Neuronal stem cell (in vitro differentiated cells): ENCODE results near the gene HMGN3.
A peak's percentile ranks its signal among the peaks of the same experiment; 100 is the strongest.

ENCODE experiments used
- DNase-seq: peaks from one replicate; pipeline ENCODE4 v3.0.0-alpha.2; 2013; ENCODE audit warnings: low spot score
- H2AFZ ChIP-seq: one replicate; pipeline ENCODE4 v1.6.1; 2013; ENCODE audit warnings: mild to moderate bottlenecking, low read length, inconsistent platforms
- H2AK5ac ChIP-seq: 2 replicates; pipeline ENCODE4 v1.6.1; 2013; ENCODE audit warnings: low read depth, mild to moderate bottlenecking, inconsistent platforms, low read length, moderate library complexity, mixed read lengths
- H2BK120ac ChIP-seq: 2 replicates; pipeline ENCODE4 v1.6.1; 2013; ENCODE audit warnings: low read depth, mild to moderate bottlenecking, inconsistent platforms, low read length, moderate library complexity, mixed read lengths
- H2BK12ac ChIP-seq: one replicate; pipeline ENCODE4 v1.6.1; 2013; ENCODE audit warnings: low read length, inconsistent platforms
- H2BK15ac ChIP-seq: 2 replicates; pipeline ENCODE4 v1.6.1; 2013; ENCODE audit warnings: mild to moderate bottlenecking, low read length, inconsistent platforms, mixed read lengths
- H2BK5ac ChIP-seq: one replicate; pipeline ENCODE4 v1.6.1; 2013; ENCODE audit warnings: inconsistent platforms, mild to moderate bottlenecking, low read length, moderate library complexity
- H3K14ac ChIP-seq: one replicate; pipeline ENCODE4 v1.6.1; 2013; ENCODE audit warnings: low read length, inconsistent platforms
- H3K18ac ChIP-seq: 2 replicates; pipeline ENCODE4 v1.6.1; 2013; ENCODE audit warnings: low read length, inconsistent platforms
- H3K23ac ChIP-seq: 2 replicates; pipeline ENCODE4 v1.6.1; 2013; ENCODE audit warnings: low read depth, mild to moderate bottlenecking, mixed read lengths, low read length, inconsistent platforms; ENCODE audit not compliant: poor library complexity
- H3K27ac ChIP-seq: replicated peaks from 3 replicates; pipeline ENCODE4 v1.5.1; 2013; ENCODE audit warnings: low read length, inconsistent platforms
- H3K27me3 ChIP-seq, 3 experiments: 2 replicates each; pipeline ENCODE4 v1.6.1; 2013; ENCODE audit warnings: low read length in 3 of 3, mild to moderate bottlenecking in 2 of 3, inconsistent platforms in 1 of 3, low read depth in 1 of 3, mixed read lengths in 1 of 3, moderate library complexity in 1 of 3; ENCODE audit not compliant: control insufficient read depth in 3 of 3, insufficient read depth in 3 of 3
- H3K36me3 ChIP-seq, 2 donors: replicated peaks in 1 of 2; 2 replicates each; pipeline ENCODE4 v1.6.1; 2013; ENCODE audit warnings: low read length in 2 of 2; ENCODE audit not compliant: control insufficient read depth in 2 of 2, insufficient read depth in 2 of 2
- H3K4ac ChIP-seq: 2 replicates; pipeline ENCODE4 v1.6.1; 2013; ENCODE audit warnings: inconsistent platforms, mild to moderate bottlenecking, low read length, moderate library complexity
- H3K4me1 ChIP-seq, 2 donors: 1 replicate in 1 of 2; 2 replicates in 1 of 2; pipeline ENCODE4 v1.6.1; 2013; ENCODE audit warnings: low read length in 2 of 2, low read depth in 1 of 2; ENCODE audit not compliant: control insufficient read depth in 2 of 2, insufficient read depth in 1 of 2
- H3K4me2 ChIP-seq: one replicate; pipeline ENCODE4 v1.6.1; 2013; ENCODE audit warnings: mild to moderate bottlenecking, low read length, inconsistent platforms; ENCODE audit not compliant: insufficient read depth, poor library complexity, severe bottlenecking
- H3K4me3 ChIP-seq, 2 donors: 2 replicates each; pipeline ENCODE4 v1.5.1; 2013; ENCODE audit warnings: low read length in 2 of 2, mild to moderate bottlenecking in 2 of 2, inconsistent platforms in 1 of 2, moderate library complexity in 1 of 2
- H3K79me1 ChIP-seq: one replicate; pipeline ENCODE4 v1.6.1; 2013; ENCODE audit warnings: low read depth, mild to moderate bottlenecking, inconsistent platforms, low read length, moderate library complexity
- H3K9ac ChIP-seq: one replicate; pipeline ENCODE4 v1.6.1; 2013; ENCODE audit warnings: mild to moderate bottlenecking, low read depth, low read length, inconsistent platforms; ENCODE audit not compliant: poor library complexity
- H3K9me3 ChIP-seq, 2 donors: replicated peaks in 1 of 2; 2 replicates each; pipeline versions ENCODE3 to v1.6.1; 2013; ENCODE audit warnings: low read length in 2 of 2, mild to moderate bottlenecking in 2 of 2, inconsistent platforms in 1 of 2, low read depth in 1 of 2, mixed read lengths in 1 of 2, moderate library complexity in 1 of 2; ENCODE audit not compliant: control insufficient read depth in 2 of 2, insufficient read depth in 1 of 2
- H4K8ac ChIP-seq: one replicate; pipeline ENCODE4 v1.6.1; 2013; ENCODE audit warnings: low read depth, mild to moderate bottlenecking, inconsistent platforms, low read length, moderate library complexity
- H4K91ac ChIP-seq: one replicate; pipeline ENCODE4 v1.6.1; 2013; ENCODE audit warnings: low read length, low read depth, mild to moderate bottlenecking, inconsistent platforms; ENCODE audit not compliant: poor library complexity
- whole genome bisulfite sequencing, 2 donors: extraction: QIAGEN DNeasy Blood & Tissue Kit; methylation state at CpG; one replicate each; pipeline ENCODE4 v1.1.7; 2013; ENCODE audit warnings: missing lambda C conversion rate in 2 of 2, mixed read lengths in 1 of 2; ENCODE audit not compliant: insufficient read length in 2 of 2, insufficient replicate concordance in 1 of 2; ENCODE audit errors: extremely low coverage in 2 of 2; 5-methylcytosine and 5-hydroxymethylcytosine counted together

Gene HMGN3

DNA sequence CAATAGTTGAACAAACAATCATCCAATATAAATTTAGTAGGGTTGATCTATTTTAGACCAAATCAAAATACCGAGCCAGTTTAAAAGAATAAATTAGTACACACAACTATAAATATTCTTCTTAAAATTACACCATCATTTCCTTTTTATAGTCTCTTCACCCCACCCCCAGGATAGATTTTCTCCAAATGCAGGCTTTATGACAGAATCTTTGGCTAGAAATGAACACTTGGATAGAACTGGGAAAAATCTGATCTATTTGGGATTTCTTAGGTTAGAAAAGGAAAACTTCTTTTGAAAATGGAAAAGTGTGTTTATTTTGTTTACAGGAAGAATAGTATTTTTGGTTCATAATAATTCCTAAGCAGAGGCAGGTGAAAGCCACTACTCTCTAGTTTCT, 74.6 kb downstream of the HMGN3 start:
- WGBS, 2 donors = no CpG with 5 or more reads among the region's 1 CpG
- Histone ChIP-seq H3K27me3 (no peaks in the 10 kb centered on the region), H4K8ac (no peak overlapping the region), H2BK15ac (no peak overlapping the region), H3K4ac (no peak overlapping the region), H3K79me1 (no peaks in the 10 kb centered on the region), H3K4me2 (no peak overlapping the region), H3K4me1 (no peaks in the 10 kb centered on the region), H3K18ac (no peak overlapping the region), H2BK12ac (no peak overlapping the region), H4K91ac (no peak overlapping the region), H2AFZ (no peak overlapping the region), H3K9ac (no peak overlapping the region), H3K36me3 (no peaks in the 10 kb centered on the region), H3K23ac (no peak overlapping the region), H2AK5ac (no peak overlapping the region), H3K14ac (no peak overlapping the region), H2BK120ac (no peak overlapping the region), H2BK5ac (no peak overlapping the region), H3K4me3 (no peak overlapping the region), H3K9me3 (no peaks in the 10 kb centered on the region), H3K27ac (no peak overlapping the region)
- DNase-seq = no peak

DNA sequence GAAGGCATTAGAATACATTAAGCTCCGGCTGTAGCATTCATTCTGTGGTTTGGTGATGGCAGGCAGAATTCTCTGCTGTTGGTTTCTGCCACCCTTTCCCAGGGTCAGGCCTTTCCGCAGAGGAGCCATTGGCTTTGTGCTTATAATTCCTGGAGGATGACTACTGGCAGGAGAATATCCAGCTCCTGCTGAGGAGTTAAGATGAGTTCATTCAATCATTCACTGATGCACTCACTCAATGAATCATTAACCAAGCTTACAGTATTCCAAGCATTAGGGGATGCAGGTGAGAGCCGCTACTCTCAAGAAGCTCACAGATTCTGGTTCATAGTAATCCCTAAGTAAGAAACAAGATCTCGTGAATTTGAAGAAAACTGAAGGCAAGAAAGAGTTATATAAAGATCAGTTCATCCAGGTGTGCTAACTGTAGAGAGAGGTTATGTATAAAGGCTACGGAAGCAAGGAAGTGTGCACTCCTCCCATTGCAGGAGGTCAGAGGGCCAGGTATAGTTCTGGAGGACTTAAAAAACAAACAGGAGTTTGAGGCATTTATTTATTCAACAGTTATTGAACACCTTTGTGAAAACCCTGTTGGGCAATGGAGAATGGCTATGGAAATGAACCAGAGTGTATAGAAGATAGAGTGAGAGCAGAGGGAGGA, 75.5 kb downstream of the HMGN3 start:
- H2BK120ac ChIP-seq = no peak overlapping the region
- no peak overlapping the region for H3K4me3 ChIP-seq
- no peak overlapping the region for H2AK5ac ChIP-seq
- H3K79me1 ChIP-seq = no peaks in the 10 kb centered on the region
- no peak for DNase-seq
- H3K9ac ChIP-seq = no peak overlapping the region
- H2AFZ ChIP-seq = no peak overlapping the region
- H2BK5ac ChIP-seq = no peak overlapping the region
- no peaks in the 10 kb centered on the region for H3K9me3 ChIP-seq
- no peaks in the 10 kb centered on the region for H3K4me1 ChIP-seq
- H4K91ac ChIP-seq = no peak overlapping the region
- H3K4me2 ChIP-seq = no peak overlapping the region
- no peak overlapping the region for H3K27ac ChIP-seq
- H3K27me3 ChIP-seq = no peaks in the 10 kb centered on the region
- H2BK15ac ChIP-seq = no peak overlapping the region
- no peak overlapping the region for H3K14ac ChIP-seq
- H3K18ac ChIP-seq = no peak overlapping the region
- no peak overlapping the region for H4K8ac ChIP-seq
- H3K36me3 ChIP-seq = no peaks in the 10 kb centered on the region
- H2BK12ac ChIP-seq = no peak overlapping the region
- H3K4ac ChIP-seq = no peak overlapping the region
- WGBS, 2 donors = no CpG with 5 or more reads among the region's 5 CpGs
- H3K23ac ChIP-seq = no peak overlapping the region

DNA sequence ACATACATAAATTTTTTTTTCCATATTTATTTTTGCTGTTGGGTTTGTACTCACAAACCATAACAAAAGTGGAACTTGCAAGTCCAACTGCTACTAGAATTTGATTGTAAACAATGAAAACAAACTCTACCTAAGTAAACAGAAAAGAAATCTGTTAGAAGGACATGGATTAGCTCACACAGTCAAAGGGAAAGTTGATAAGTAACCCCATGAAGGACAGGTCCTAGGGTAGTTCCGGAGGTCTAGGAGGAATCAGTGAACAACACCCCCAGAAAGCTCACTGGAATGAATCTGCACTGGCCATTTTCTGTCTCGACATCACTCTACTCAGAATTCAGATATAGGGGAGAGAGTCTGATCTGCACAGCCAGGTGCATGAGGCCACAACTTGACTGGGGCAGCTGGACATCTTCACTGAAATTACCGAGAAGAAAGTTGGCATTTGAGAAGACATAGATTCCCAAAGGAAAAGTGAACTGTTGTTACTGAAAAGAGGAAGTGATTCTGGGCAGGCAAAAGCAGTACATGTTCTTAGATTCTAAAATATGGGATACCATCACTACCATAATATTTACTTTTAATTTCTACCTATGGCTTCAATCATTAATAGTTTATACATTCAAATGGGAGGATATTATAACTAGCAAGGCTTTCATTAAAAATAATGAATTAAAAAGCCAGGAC, 76.4 kb downstream of the HMGN3 start:
- H3K79me1 ChIP-seq = no peaks in the 10 kb centered on the region
- H4K8ac ChIP-seq = no peak overlapping the region
- no peak overlapping the region for H3K4me2 ChIP-seq
- no peak overlapping the region for H3K14ac ChIP-seq
- no peak overlapping the region for H2BK12ac ChIP-seq
- no peaks in the 10 kb centered on the region for H3K36me3 ChIP-seq
- no peak overlapping the region for H3K4me3 ChIP-seq
- no peak overlapping the region for H2AFZ ChIP-seq
- H2AK5ac ChIP-seq = no peak overlapping the region
- no peak overlapping the region for H2BK120ac ChIP-seq
- no peaks in the 10 kb centered on the region for H3K27me3 ChIP-seq
- H2BK5ac ChIP-seq = no peak overlapping the region
- whole genome bisulfite sequencing, 2 donors = no CpG with 5 or more reads among the region's 3 CpGs
- H3K23ac ChIP-seq = no peak overlapping the region
- no peak overlapping the region for H3K18ac ChIP-seq
- no peak for DNase-seq
- H3K9ac ChIP-seq = no peak overlapping the region
- no peak overlapping the region for H2BK15ac ChIP-seq
- H3K27ac ChIP-seq = no peak overlapping the region
- H3K4ac ChIP-seq = no peak overlapping the region
- no peaks in the 10 kb centered on the region for H3K4me1 ChIP-seq
- no peaks in the 10 kb centered on the region for H3K9me3 ChIP-seq
- no peak overlapping the region for H4K91ac ChIP-seq

DNA sequence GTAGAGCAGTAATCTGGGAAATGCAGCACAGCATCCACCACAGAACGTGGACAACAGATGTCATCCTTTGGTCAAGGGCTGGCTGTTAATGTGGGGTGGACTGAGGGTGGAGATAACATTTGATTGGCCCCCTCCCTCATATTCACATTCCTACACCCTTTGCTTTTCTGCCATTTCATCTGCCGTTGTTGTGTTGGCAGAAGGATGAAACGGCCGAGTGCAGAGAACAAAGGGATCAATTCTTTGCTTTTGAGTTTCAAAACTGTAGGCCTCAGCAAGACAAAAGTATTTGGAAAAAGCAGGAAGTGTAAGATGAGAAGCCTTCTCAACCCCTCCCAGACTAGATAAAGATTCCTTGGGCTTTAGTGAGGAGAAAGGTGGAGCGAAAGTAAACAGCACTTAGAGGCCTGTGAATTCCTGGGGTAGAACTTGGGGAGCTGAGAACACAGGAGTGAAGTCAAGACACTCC, 82.2 kb downstream of the HMGN3 start:
- DNase-seq = no peak
- Histone ChIP-seq H3K27ac (peak overlapping the region; percentile 44), H2AFZ (peak overlapping the region; percentile 87), H4K8ac (no peak overlapping the region), H4K91ac (no peak overlapping the region), H3K4me3 (peak overlapping the region in 1 of 2 donors; percentile 1), H3K23ac (no peak overlapping the region), H3K18ac (peak overlapping the region; percentile 24), H2BK5ac (no peak overlapping the region), H2BK15ac (no peak overlapping the region), H3K14ac (no peak overlapping the region), H2BK120ac (no peak overlapping the region), H3K9ac (no peak overlapping the region), H3K9me3 (no peaks in the 10 kb centered on the region), H2BK12ac (no peak overlapping the region), H3K27me3 (no peaks in the 10 kb centered on the region), H2AK5ac (no peak overlapping the region), H3K4ac (no peak overlapping the region), H3K36me3 (no peaks in the 10 kb centered on the region), H3K4me1 (peaks cover 6 to 7% of the 10 kb centered on the region in 2 donors), H3K79me1 (no peaks in the 10 kb centered on the region), H3K4me2 (no peak overlapping the region)
- WGBS, 2 donors = no CpG with 5 or more reads among the region's 5 CpGs
